K562 treated with DMSO at 1 percent for 24 hours (cell line): ENCODE data around the gene A1CF. TPM values are rescaled to one million over a fixed set of nuclear protein-coding genes. Genes with fewer than 3 reads are reported as not detected.

Experiments used
- total RNA-seq: library from RNA; unstranded; fragments of 300-600 nt; gene quantifications from 2 replicates; pipeline ENCODE4 v1.2.3, GENCODE V29; 2022; ENCODE audit warnings: low read depth; ENCODE audit not compliant: insufficient read depth

The A1CF gene
- total RNA-seq, result not detected in 2 replicates

DNA sequence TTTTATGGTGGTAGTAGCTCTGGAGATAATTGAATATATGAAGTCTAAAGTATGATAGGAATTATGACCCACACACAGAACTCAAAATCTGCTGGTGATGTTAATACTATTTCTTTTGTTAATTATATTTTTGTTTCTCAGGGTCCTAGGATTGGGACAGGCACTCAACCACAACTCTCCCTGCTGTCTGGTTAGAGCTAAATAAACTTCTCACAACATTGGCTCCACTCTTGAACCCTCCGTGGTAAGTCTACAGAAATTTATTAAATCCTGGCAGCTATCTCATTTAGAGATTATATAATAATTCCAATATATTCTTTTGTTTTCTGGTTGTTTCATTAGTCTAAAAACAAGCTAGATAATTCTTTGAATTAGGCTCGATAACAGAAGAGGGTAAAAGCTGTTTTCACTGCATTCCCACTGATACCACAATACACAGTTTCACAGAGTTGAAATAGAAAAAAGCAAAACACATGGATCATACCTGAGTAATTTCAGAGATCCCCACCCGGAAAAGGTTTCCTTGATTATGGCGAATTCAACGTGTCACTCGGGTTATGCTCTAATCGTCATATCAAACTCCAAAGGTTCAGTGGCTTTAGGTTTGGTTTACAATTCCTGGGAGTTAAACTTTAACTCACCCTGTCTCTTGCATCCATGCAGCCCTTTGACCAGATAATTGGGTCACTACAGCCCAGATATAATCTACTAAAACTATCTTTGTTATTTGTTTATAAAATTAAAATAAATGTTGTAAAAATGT is at the start of gene A1CF:
A1CF (minus strand) TSS at position 531 of the 763 bp plus-strand sequence. CDS start 25,687 bp downstream, outside the sequence.

Other genes with a start within 250 kb of the A1CF start
- gene ASAH2B, start 145.7 kb downstream of the A1CF start, total RNA-seq, result 2.5 and 5.5 TPM in 2 replicates
- not detected in 2 replicates for gene PRKG1, start 188.9 kb upstream of the A1CF start, total RNA-seq